Spleen (tissue), 11 donors: ENCODE results near the gene CAPZA2. TPM values are rescaled to one million over a fixed set of nuclear protein-coding genes. Genes with fewer than 3 reads are reported as not detected.

Source experiments
- DNase-seq: peaks from one replicate; pipeline ENCODE4 v3.0.0-alpha.2; 2020
- H3K27ac ChIP-seq, 8 donors: fragments of 200-600 bp; sonication (generic) in 7 of 8; 1 replicate in 4 of 8; 2 replicates in 4 of 8; pipeline versions ENCODE4 v1.5.0 to v1.8.0; 2016 to 2021; ENCODE audit warnings: inconsistent platforms in 4 of 8, mild to moderate bottlenecking in 4 of 8, moderate library complexity in 1 of 8
- H3K27me3 ChIP-seq, 7 donors: fragments of 200-600 bp; sonication (generic) in 6 of 7; replicated peaks in 1 of 7; 1 replicate in 4 of 7; 2 replicates in 3 of 7; pipeline versions ENCODE4 v1.5.0 to v1.8.0; 2016 to 2021; ENCODE audit warnings: inconsistent platforms in 3 of 7, mild to moderate bottlenecking in 1 of 7
- H3K36me3 ChIP-seq, 6 donors: fragments of 200-600 bp; sonication (generic) in 5 of 6; 1 replicate in 4 of 6; 2 replicates in 2 of 6; pipeline versions ENCODE4 v1.5.0 to v1.8.0; 2016 to 2021; ENCODE audit warnings: inconsistent platforms in 2 of 6
- H3K4me1 ChIP-seq, 6 donors: fragments of 200-600 bp; sonication (generic) in 5 of 6; 1 replicate in 3 of 6; 2 replicates in 3 of 6; pipeline versions ENCODE4 v1.5.0 to v1.8.0; 2016 to 2021; ENCODE audit warnings: inconsistent platforms in 3 of 6
- H3K4me3 ChIP-seq, 8 donors: fragments of 200-600 bp; sonication (generic) in 7 of 8; 1 replicate in 4 of 8; 2 replicates in 4 of 8; pipeline versions ENCODE4 v1.5.0 to v1.8.0; 2016 to 2021; ENCODE audit warnings: inconsistent platforms in 4 of 8, mild to moderate bottlenecking in 4 of 8, moderate library complexity in 2 of 8
- H3K9me3 ChIP-seq, 8 donors: fragments of 200-600 bp; sonication (generic) in 7 of 8; 1 replicate in 4 of 8; 2 replicates in 4 of 8; pipeline versions ENCODE4 v1.5.0 to v1.8.0; 2016 to 2021; ENCODE audit warnings: inconsistent platforms in 4 of 8
- POLR2A ChIP-seq, 3 donors: fragments of 450-650 bp; IDR thresholded peaks; one replicate each; pipeline ENCODE4 v1.5.1; 2017; ENCODE audit warnings: antibody characterized with exemption in 3 of 3, mild to moderate bottlenecking in 1 of 3
- POLR2AphosphoS5 ChIP-seq, 3 donors: sonication (generic); formaldehyde crosslinking; IDR thresholded peaks; one replicate each; pipeline ENCODE4 v1.5.1; 2017; ENCODE audit warnings: antibody characterized with exemption in 3 of 3
- WGBS, 5 donors: extraction: QIAGEN DNeasy Blood & Tissue Kit in 3 of 5; methylation state at CpG; one replicate each; pipeline versions ENCODE4 v1.1.5 to v1.1.7; 2013 to 2018; 5-methylcytosine and 5-hydroxymethylcytosine counted together
- intact Hi-C: fragments of 100-400 bp; cut with DNase I; formaldehyde crosslinking; loops from one replicate; pipeline ENCODE4 v1.15.0; 2023; ENCODE audit warnings: low total_unique reads
- polyA plus RNA-seq, 3 donors: library from polyadenylated mRNA; stranded (reverse); fragments of 200-250 nt; gene quantifications; one replicate each; pipeline ENCODE4 v1.2.1, GENCODE V29; 2013
- total RNA-seq, 7 donors: library from RNA; depleted of rRNA in 3 of 7; stranded (reverse); fragments of >200 nt in 3 of 7; fragmentation: NEBNext Ultra II Directional in 4 of 7; extraction: Animal tissue kit (Norgen Biotek cat#: 25700) in 4 of 7; gene quantifications; one replicate each; pipeline versions ENCODE4 v1.1.0 to v1.2.1, GENCODE V29; 2016 to 2021
- TF ChIP-seq, protein P1 (sequence below), 11 experiments: fragments of 200-600 bp in 7 of 11; fragments of 450-650 bp in 4 of 11; sonication (generic) in 4 of 11; IDR thresholded peaks in 8 of 11; conservative IDR thresholded peaks in 3 of 11; 1 replicate in 7 of 11; 2 replicates in 4 of 11; pipeline versions ENCODE4 v1.4.0 to v1.8.0; 2016 to 2021; ENCODE audit warnings: antibody characterized with exemption in 11 of 11, inconsistent platforms in 4 of 11, mild to moderate bottlenecking in 1 of 11
- donor health status: healthy with polysubstance abuse.
- donor health status: DM: no; HTN: no; CAD: no; lungs with moderate emphysema.
- donor health status: DM: no; HTN: no; CAD: no.
- donor health status: Bipolar disorder and iron deficiency.
- donor health status: healthy.
- donor health status: DM: no; HTN: no; CAD: no.
- donor health status: DM: yes; HTN: yes; CAD: no.

The CAPZA2 gene
- total and polyA plus RNA-seq, 10 donors = 27.6 to 263 (median 124) TPM

DNA sequence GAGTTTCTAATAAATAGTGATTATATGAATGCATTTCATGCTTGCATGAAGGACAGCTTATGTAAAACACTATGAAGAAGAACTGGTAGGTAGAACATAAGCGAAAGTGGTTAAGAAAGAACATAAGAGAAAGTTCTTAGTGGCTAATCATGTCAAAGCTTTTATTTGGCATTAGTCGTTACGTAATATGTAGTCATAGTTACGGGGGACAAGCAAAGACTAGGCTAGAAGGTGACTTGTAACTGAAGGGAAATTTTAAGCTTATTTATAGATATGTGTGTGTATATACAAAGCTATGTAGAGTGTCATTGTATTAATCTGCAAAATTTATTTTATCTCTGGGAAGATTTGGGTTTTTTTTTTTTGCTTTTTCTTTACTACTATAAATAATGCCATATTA lies 36.9 kb downstream of the CAPZA2 start:
- no peak for TF ChIP-seq POLR2A (IDR thresholded peaks at IDR 0.05)
- TF ChIP-seq POLR2AphosphoS5 (IDR thresholded peaks at IDR 0.05) = no peak
- TF ChIP-seq, protein P1, sequence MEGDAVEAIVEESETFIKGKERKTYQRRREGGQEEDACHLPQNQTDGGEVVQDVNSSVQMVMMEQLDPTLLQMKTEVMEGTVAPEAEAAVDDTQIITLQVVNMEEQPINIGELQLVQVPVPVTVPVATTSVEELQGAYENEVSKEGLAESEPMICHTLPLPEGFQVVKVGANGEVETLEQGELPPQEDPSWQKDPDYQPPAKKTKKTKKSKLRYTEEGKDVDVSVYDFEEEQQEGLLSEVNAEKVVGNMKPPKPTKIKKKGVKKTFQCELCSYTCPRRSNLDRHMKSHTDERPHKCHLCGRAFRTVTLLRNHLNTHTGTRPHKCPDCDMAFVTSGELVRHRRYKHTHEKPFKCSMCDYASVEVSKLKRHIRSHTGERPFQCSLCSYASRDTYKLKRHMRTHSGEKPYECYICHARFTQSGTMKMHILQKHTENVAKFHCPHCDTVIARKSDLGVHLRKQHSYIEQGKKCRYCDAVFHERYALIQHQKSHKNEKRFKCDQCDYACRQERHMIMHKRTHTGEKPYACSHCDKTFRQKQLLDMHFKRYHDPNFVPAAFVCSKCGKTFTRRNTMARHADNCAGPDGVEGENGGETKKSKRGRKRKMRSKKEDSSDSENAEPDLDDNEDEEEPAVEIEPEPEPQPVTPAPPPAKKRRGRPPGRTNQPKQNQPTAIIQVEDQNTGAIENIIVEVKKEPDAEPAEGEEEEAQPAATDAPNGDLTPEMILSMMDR (IDR thresholded peaks at IDR 0.05 in 8 of 11, conservative IDR thresholded peaks at IDR 0.05 in 3 of 11) = no peak
- Histone ChIP-seq H3K4me1 (peaks cover 0 to 6% (median 0%) of the 10 kb centered on the region in 6 donors), H3K9me3 (peaks cover 0 to 5% (median 0%) of the 10 kb centered on the region in 8 donors), H3K27me3 (no peaks in the 10 kb centered on the region), H3K4me3 (no peak overlapping the region), H3K36me3 (peaks cover 0 to 90% (median 28%) of the 10 kb centered on the region in 6 donors), H3K27ac (no peak overlapping the region)
- intact Hi-C loops = no loop called here
- DNase-seq = no peak
- WGBS, 5 donors = 87 to 95% (median 91%) methylated on average over 4 of the region's 4 CpGs

DNA sequence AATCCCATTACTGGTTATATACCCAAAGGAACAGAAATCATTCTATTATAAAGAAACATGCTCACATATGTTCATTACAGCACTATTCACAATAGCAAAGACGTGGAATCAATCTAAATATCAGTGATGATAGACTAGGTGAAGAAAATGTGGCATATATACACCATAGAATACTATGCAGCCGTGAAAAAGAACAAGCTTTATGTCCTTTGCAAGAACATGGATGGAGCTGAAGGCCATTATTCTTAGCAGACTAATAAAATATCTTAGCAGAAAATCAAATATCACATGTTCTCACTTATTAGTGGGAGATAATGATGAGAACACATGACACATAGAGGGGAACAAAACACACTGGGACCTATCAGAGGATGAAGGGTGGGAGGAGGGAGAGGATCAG lies 38.8 kb downstream of the CAPZA2 start:
- no peak for DNase-seq
- Histone ChIP-seq H3K27ac (no peak overlapping the region), H3K9me3 (peaks cover 0 to 5% (median 0%) of the 10 kb centered on the region in 8 donors), H3K4me1 (no peaks in the 10 kb centered on the region), H3K4me3 (no peak overlapping the region), H3K27me3 (no peaks in the 10 kb centered on the region), H3K36me3 (peaks cover 0 to 90% (median 39%) of the 10 kb centered on the region in 6 donors)
- TF ChIP-seq POLR2AphosphoS5 (IDR thresholded peaks at IDR 0.05) = no peak
- TF ChIP-seq, protein P1 (IDR thresholded peaks at IDR 0.05 in 8 of 11, conservative IDR thresholded peaks at IDR 0.05 in 3 of 11) = no peak
- no peak for TF ChIP-seq POLR2A (IDR thresholded peaks at IDR 0.05)
- WGBS, 5 donors = 96 to 100% (median 98%) methylated on average over 2 of the region's 2 CpGs
- intact Hi-C loops = no loop called here

DNA sequence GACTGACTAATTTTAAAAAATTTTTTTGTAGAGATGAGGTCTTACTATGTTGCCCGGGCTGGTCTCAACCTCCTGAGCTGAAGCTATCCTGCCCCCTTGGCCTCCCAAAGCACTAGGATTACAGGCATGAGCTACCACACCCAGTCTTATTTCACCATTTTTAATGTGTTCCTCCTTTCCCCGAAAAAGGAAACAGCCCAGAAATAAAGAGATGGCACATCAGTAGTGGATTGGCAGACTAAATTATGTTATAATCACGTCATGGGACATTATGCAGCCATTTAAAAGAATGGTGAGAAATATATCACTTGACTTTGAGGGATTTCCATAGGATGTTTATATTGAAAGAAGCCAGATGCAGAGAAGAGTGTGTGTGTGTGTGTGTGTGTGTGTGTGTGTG lies 40.5 kb downstream of the CAPZA2 start:
- no peak for DNase-seq
- Histone ChIP-seq H3K36me3 (peaks cover 0 to 91% (median 46%) of the 10 kb centered on the region in 6 donors), H3K4me3 (no peak overlapping the region), H3K9me3 (peaks cover 0 to 5% (median 0%) of the 10 kb centered on the region in 8 donors), H3K27me3 (no peaks in the 10 kb centered on the region), H3K27ac (no peak overlapping the region), H3K4me1 (no peaks in the 10 kb centered on the region)
- WGBS, 5 donors = 75 to 90% (median 77%) methylated on average over 3 of the region's 3 CpGs
- TF ChIP-seq POLR2A (IDR thresholded peaks at IDR 0.05) = no peak
- TF ChIP-seq, protein P1 (IDR thresholded peaks at IDR 0.05 in 8 of 11, conservative IDR thresholded peaks at IDR 0.05 in 3 of 11) = no peak
- no peak for TF ChIP-seq POLR2AphosphoS5 (IDR thresholded peaks at IDR 0.05)
- intact Hi-C loops = no loop called here

DNA sequence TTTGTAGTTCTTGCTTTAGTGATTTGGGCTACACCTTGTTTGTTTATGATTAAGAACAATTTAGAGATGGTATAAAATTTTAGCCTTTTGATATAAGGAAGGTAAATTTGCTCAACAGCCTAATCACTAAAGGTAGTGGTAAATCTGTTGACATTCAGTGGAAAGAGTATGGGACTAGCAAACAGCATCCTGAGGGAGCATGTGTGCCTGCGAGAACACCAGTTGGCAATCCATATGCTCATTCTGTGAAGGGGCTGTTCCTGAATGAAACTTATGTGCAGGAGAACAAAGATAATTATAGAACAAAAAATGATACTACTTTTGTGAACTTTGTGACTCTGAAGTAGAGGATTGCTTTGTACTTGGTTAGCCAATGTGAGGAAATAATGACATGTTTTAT lies 44.0 kb downstream of the CAPZA2 start:
- H3K27ac ChIP-seq = no peak overlapping the region
- no peaks in the 10 kb centered on the region for H3K4me1 ChIP-seq
- TF ChIP-seq POLR2AphosphoS5 (IDR thresholded peaks at IDR 0.05) (no peak), POLR2A (IDR thresholded peaks at IDR 0.05) (no peak)
- TF ChIP-seq, protein P1 (IDR thresholded peaks at IDR 0.05 in 8 of 11, conservative IDR thresholded peaks at IDR 0.05 in 3 of 11) = no peak
- H3K36me3 ChIP-seq = peaks cover 0 to 91% (median 44%) of the 10 kb centered on the region in 6 donors
- no peaks in the 10 kb centered on the region for H3K9me3 ChIP-seq
- no peaks in the 10 kb centered on the region for H3K27me3 ChIP-seq
- no peak for DNase-seq
- intact Hi-C loops = no loop called here
- no peak overlapping the region for H3K4me3 ChIP-seq
- WGBS, 5 donors = 89 to 100% (median 95%) methylated on average over 1 of the region's 1 CpG
